DND-41 (cell line): ENCODE measurements around the gene WNT11.

ENCODE experiments used
- ATAC-seq: fragments of 200-7000 bp; cut with Tn5 transposase; 3 replicates; pipeline ENCODE4 v1.9.1; 2021; ENCODE audit warnings: low read depth; ENCODE audit not compliant: insufficient read depth
- DNase-seq: peaks from one replicate; pipeline ENCODE4 v3.0.0-alpha.2; 2020
- H2AFZ ChIP-seq: 2 replicates; pipeline ENCODE4 v1.6.0; 2012; ENCODE audit warnings: low read depth, low read length
- H3K27ac ChIP-seq: 2 replicates; pipeline ENCODE4 v1.5.1; 2012; ENCODE audit warnings: low read length, inconsistent platforms
- H3K27me3 ChIP-seq: fragments of 200-600 bp; sonication (generic); 2 replicates; pipeline ENCODE4 v1.6.0; 2012; ENCODE audit warnings: low read length, mild to moderate bottlenecking, inconsistent platforms; ENCODE audit not compliant: insufficient read depth, poor library complexity
- H3K36me3 ChIP-seq: 2 replicates; pipeline ENCODE4 v1.5.1; 2012; ENCODE audit warnings: low read length, inconsistent platforms; ENCODE audit not compliant: insufficient read depth
- H3K4me1 ChIP-seq: 2 replicates; pipeline ENCODE4 v1.5.1; 2012; ENCODE audit warnings: mild to moderate bottlenecking, low read length; ENCODE audit not compliant: insufficient read depth
- H3K4me2 ChIP-seq: 2 replicates; pipeline ENCODE4 v1.6.0; 2012; ENCODE audit warnings: mild to moderate bottlenecking, moderate library complexity, low read length, inconsistent platforms; ENCODE audit not compliant: insufficient read depth
- H3K4me3 ChIP-seq, 2 experiments: fragments of 200-600 bp in 1 of 2; shearing (Covaris generic) in 1 of 2; 2 replicates each; pipeline ENCODE4 v1.5.1; 2012 to 2016; ENCODE audit warnings: inconsistent platforms in 2 of 2, low read length in 2 of 2, mild to moderate bottlenecking in 2 of 2, low read depth in 1 of 2, moderate library complexity in 1 of 2
- H3K79me2 ChIP-seq: 2 replicates; pipeline ENCODE4 v1.6.0; 2012; ENCODE audit warnings: low read length, inconsistent platforms; ENCODE audit not compliant: insufficient read depth
- H3K9ac ChIP-seq: 2 replicates; pipeline ENCODE4 v1.6.0; 2012; ENCODE audit warnings: low read depth, mild to moderate bottlenecking, inconsistent platforms, low read length, moderate library complexity
- H3K9me3 ChIP-seq: 2 replicates; pipeline ENCODE4 v1.5.1; 2012; ENCODE audit warnings: low read length, moderate library complexity, mild to moderate bottlenecking, inconsistent platforms; ENCODE audit not compliant: insufficient read depth, severe bottlenecking
- H4K20me1 ChIP-seq: 2 replicates; pipeline ENCODE4 v1.6.0; 2012; ENCODE audit warnings: low read length; ENCODE audit not compliant: insufficient read depth
- CTCF ChIP-seq: IDR thresholded peaks from 2 replicates; pipeline ENCODE4 v1.5.1; 2012; ENCODE audit warnings: borderline replicate concordance, low read length, moderate library complexity, mild to moderate bottlenecking; ENCODE audit not compliant: poor library complexity, severe bottlenecking; ENCODE audit errors: extremely low read depth
- EZH2 ChIP-seq: IDR thresholded peaks from 3 replicates; pipeline ENCODE4 v1.6.1; 2012; ENCODE audit warnings: borderline replicate concordance, low read depth, mild to moderate bottlenecking, moderate library complexity, low read length, inconsistent platforms; ENCODE audit not compliant: severe bottlenecking

WNT11 gene

DNA sequence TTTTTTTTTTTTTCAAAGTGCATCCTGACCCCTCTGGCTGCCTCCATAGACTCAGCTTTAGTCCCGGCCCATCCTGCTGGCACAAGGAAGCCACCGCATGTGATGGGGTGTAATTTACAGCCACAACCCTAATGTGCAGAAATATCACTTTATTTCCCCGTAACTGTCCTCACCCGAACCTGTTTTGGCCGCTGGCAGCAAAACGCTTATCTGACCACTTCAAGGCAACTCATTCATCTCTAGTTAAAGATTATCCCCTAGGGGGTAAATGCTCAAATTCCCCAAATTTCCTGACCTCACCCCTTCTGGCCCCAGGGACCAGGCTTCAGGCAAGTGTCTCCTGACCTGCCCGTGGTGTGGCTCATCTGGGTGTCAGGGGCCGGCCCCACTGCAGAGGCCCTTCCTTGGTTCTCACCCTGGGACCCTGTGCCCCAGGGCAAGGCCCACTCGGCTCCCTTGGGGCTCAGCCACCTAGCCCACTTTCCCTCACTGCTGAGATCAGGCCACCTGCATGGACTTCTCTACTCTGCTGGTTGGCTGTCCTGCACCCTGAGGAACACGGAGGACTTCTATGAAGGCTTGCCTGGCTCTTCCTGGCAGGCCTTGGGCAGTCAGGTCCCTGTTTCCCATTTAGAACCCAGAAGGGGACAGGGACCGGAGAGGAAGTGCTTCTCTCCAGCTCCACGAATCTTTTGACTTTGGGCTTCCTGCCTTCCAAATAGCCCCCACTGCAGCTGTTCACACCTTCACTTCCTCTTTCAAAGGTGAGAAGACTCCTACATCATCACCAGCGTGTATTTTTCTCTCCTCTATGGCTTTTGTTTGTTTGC lies 53.3 kb downstream of the WNT11 start:
- no peaks in the 10 kb centered on the region for H3K9me3 ChIP-seq

DNA sequence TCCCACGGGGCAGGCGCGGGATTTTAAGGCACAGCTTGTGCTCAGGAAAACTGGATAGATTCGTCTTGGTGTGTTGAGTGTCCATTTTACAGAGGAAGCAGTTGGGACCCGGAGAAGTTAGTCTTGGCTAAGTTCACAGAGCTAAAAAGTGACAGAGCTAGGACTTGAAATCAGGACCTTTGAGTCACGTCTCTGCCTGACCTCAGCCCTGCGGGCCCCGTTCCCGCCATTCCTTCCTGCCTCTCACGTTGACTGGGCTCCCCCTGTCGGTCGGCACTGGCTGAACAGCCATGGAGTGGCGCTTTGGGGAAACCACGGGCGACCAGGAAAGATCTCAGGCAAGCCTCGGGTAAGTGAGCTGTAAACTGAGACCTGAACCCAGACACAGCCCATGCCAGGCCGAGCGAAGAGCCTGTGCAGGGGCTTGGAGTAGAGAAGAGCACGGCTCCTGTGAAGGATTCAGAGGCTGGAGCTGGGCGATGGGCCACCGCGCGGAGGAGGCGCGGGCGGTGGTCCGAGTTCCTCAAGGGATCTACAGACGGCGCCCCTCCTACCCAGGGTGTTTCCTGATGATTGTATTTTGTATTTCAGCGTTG lies 54.1 kb downstream of the WNT11 start:
- TF ChIP-seq CTCF = peak; percentile 81
- no peak for TF ChIP-seq EZH2
- no peak overlapping the region for H3K27ac ChIP-seq
- H2AFZ ChIP-seq = peak overlapping the region; percentile 56; the same call in 1 of the 2 replicates
- DNase-seq = peak; percentile 71
- no peaks in the 10 kb centered on the region for H3K79me2 ChIP-seq
- H3K27me3 ChIP-seq = peaks cover 8% of the 10 kb centered on the region
- peaks cover 7% of the 10 kb centered on the region; the same call in 1 of the 2 replicates for H3K4me1 ChIP-seq
- H3K9me3 ChIP-seq = no peaks in the 10 kb centered on the region
- no peaks in the 10 kb centered on the region for H4K20me1 ChIP-seq
- no peak overlapping the region for H3K9ac ChIP-seq
- no peaks in the 10 kb centered on the region for H3K36me3 ChIP-seq
- no peak overlapping the region for H3K4me3 ChIP-seq
- ATAC-seq = peak; percentile 86
- peak overlapping the region; percentile 24; the same call in 1 of the 2 replicates for H3K4me2 ChIP-seq

More for the DNA sequence above, 53.3 kb downstream of the WNT11 start:
- peaks cover 8% of the 10 kb centered on the region for H3K27me3 ChIP-seq
- no peak overlapping the region for H3K9ac ChIP-seq
- no peak overlapping the region for H3K27ac ChIP-seq
- no peak overlapping the region for H3K4me2 ChIP-seq
- no peaks in the 10 kb centered on the region for H3K36me3 ChIP-seq
- ATAC-seq (no peak), DNase-seq (no peak)
- peaks cover 7% of the 10 kb centered on the region; the same call in 1 of the 2 replicates for H3K4me1 ChIP-seq
- H3K79me2 ChIP-seq = no peaks in the 10 kb centered on the region
- TF ChIP-seq CTCF (no peak), EZH2 (no peak)
- H4K20me1 ChIP-seq = no peaks in the 10 kb centered on the region
- no peak overlapping the region for H2AFZ ChIP-seq
- no peak overlapping the region for H3K4me3 ChIP-seq

GRCh38 chr11:76151556-76152085 lies 54.7 kb downstream of the WNT11 start:
- Histone ChIP-seq H3K27ac (no peak overlapping the region), H3K4me3 (no peak overlapping the region), H3K79me2 (no peaks in the 10 kb centered on the region), H3K27me3 (peaks cover 8% of the 10 kb centered on the region), H3K9me3 (no peaks in the 10 kb centered on the region), H3K9ac (no peak overlapping the region), H3K4me1 (peaks cover 7% of the 10 kb centered on the region; the same call in 1 of the 2 replicates), H3K4me2 (peak overlapping the region; percentile 24; the same call in 1 of the 2 replicates), H4K20me1 (no peaks in the 10 kb centered on the region), H2AFZ (peak overlapping the region; percentile 56; the same call in 1 of the 2 replicates), H3K36me3 (no peaks in the 10 kb centered on the region)
- no peak for DNase-seq
- ATAC-seq = 0 out of 3 replicates have a peak, but pooled peaks have one; percentile 8
- no peak for TF ChIP-seq EZH2
- no peak for TF ChIP-seq CTCF
